Neural cell (in vitro differentiated cells): ENCODE results near the gene ETV6.

Source experiments
- CTCF ChIP-seq: fragments of 450-650 bp; IDR thresholded peaks from 2 replicates; pipeline ENCODE4 v1.5.1; 2014; ENCODE audit warnings: antibody characterized with exemption, mild to moderate bottlenecking, moderate library complexity; ENCODE audit not compliant: poor library complexity, severe bottlenecking
- EP300 ChIP-seq: fragments of 450-650 bp; conservative IDR thresholded peaks from 2 replicates; pipeline ENCODE4 v1.6.1; 2014; ENCODE audit warnings: antibody characterized with exemption, mild to moderate bottlenecking, moderate library complexity; ENCODE audit not compliant: poor library complexity, severe bottlenecking
- EZH2 ChIP-seq: fragments of 200-600, 300-800 bp; shearing (Covaris generic), sonication (generic); IDR thresholded peaks from 2 replicates; pipeline ENCODE4 v1.6.1; 2014; ENCODE audit warnings: antibody characterized with exemption, low read length, borderline replicate concordance, mild to moderate bottlenecking; ENCODE audit not compliant: insufficient read depth, poor library complexity, severe bottlenecking
- MXI1 ChIP-seq: fragments of 450-650 bp; conservative IDR thresholded peaks from 2 replicates; pipeline ENCODE4 v1.6.1; 2014; ENCODE audit warnings: antibody characterized with exemption, mild to moderate bottlenecking; ENCODE audit not compliant: poor library complexity, severe bottlenecking
- POLR2AphosphoS5 ChIP-seq: IDR thresholded peaks from 2 replicates; pipeline ENCODE4 v1.6.1; 2012
- SMC3 ChIP-seq: fragments of 450-650 bp; conservative IDR thresholded peaks from 2 replicates; pipeline ENCODE4 v1.6.1; 2014; ENCODE audit warnings: antibody characterized with exemption, mild to moderate bottlenecking, moderate library complexity; ENCODE audit not compliant: poor library complexity
- TF ChIP-seq, protein P1 (sequence below): IDR thresholded peaks from 2 replicates; pipeline ENCODE4 v1.6.1; 2012; ENCODE audit warnings: borderline replicate concordance

DNA sequence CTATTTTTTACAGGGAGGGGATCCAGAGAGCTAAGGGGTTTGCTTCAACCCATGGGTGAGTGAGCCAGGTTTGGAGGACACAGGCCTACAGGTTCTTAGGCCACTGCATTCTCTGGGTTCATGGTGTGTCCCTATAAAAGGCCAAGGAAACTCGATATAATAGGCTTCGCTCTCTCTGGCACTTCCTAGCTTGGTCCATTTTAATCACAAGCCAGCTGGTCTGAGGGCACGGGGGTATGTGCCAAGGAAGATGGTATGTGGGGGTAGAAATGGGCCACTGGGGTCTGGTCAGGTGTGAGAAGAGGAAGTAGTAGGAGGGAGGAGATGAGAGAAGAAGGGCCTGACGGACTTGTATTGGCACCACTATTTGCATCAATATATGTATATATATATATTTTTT is 4.9 kb downstream of the ETV6 start:
- TF ChIP-seq POLR2AphosphoS5 (no peak), CTCF (no peak), EP300 (no peak), SMC3 (no peak), EZH2 (no peak), MXI1 (no peak)
- TF ChIP-seq, protein P1, sequence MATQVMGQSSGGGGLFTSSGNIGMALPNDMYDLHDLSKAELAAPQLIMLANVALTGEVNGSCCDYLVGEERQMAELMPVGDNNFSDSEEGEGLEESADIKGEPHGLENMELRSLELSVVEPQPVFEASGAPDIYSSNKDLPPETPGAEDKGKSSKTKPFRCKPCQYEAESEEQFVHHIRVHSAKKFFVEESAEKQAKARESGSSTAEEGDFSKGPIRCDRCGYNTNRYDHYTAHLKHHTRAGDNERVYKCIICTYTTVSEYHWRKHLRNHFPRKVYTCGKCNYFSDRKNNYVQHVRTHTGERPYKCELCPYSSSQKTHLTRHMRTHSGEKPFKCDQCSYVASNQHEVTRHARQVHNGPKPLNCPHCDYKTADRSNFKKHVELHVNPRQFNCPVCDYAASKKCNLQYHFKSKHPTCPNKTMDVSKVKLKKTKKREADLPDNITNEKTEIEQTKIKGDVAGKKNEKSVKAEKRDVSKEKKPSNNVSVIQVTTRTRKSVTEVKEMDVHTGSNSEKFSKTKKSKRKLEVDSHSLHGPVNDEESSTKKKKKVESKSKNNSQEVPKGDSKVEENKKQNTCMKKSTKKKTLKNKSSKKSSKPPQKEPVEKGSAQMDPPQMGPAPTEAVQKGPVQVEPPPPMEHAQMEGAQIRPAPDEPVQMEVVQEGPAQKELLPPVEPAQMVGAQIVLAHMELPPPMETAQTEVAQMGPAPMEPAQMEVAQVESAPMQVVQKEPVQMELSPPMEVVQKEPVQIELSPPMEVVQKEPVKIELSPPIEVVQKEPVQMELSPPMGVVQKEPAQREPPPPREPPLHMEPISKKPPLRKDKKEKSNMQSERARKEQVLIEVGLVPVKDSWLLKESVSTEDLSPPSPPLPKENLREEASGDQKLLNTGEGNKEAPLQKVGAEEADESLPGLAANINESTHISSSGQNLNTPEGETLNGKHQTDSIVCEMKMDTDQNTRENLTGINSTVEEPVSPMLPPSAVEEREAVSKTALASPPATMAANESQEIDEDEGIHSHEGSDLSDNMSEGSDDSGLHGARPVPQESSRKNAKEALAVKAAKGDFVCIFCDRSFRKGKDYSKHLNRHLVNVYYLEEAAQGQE = no peak
